IMR-90 (cell line): Measurements from ENCODE around the gene DMAC2.

ENCODE experiments used
- BHLHE40 ChIP-seq: fragments of 150-350 bp; IDR thresholded peaks from 2 replicates; pipeline ENCODE4 v1.6.1; 2016; ENCODE audit warnings: mild to moderate bottlenecking, low read depth, low read length
- CEBPB ChIP-seq: IDR thresholded peaks from 2 replicates; pipeline ENCODE4 v1.6.1; 2012; ENCODE audit warnings: low read depth, low read length, improper control_type of control experiment
- CHD1 ChIP-seq: IDR thresholded peaks from 2 replicates; pipeline ENCODE4 v1.6.1; 2012; ENCODE audit warnings: low read depth, low read length, improper control_type of control experiment
- CTCF ChIP-seq: conservative IDR thresholded peaks from 2 replicates; pipeline ENCODE4 v1.5.1; 2012; ENCODE audit warnings: mild to moderate bottlenecking, low read depth, low read length, improper control_type of control experiment
- ELK1 ChIP-seq: fragments of 150-350 bp; IDR thresholded peaks from 2 replicates; pipeline ENCODE4 v1.6.1; 2016; ENCODE audit warnings: low read depth, mild to moderate bottlenecking, low read length, moderate library complexity, borderline replicate concordance
- FOS ChIP-seq: fragments of 150-350 bp; IDR thresholded peaks from 2 replicates; pipeline ENCODE4 v1.6.1; 2016; ENCODE audit warnings: low read depth, low read length
- MAFK ChIP-seq: IDR thresholded peaks from 2 replicates; pipeline ENCODE4 v1.6.1; 2012; ENCODE audit warnings: low read depth, low read length, improper control_type of control experiment
- MAZ ChIP-seq: IDR thresholded peaks from 2 replicates; pipeline ENCODE4 v1.6.1; 2012; ENCODE audit warnings: low read depth, mild to moderate bottlenecking, low read length, improper control_type of control experiment, moderate library complexity, borderline replicate concordance
- NFE2L2 ChIP-seq: fragments of 150-350 bp; IDR thresholded peaks from 2 replicates; pipeline ENCODE4 v1.6.1; 2016; ENCODE audit warnings: low read depth, mild to moderate bottlenecking, low read length
- POLR2A ChIP-seq: IDR thresholded peaks from 2 replicates; pipeline ENCODE4 v1.6.1; 2012; ENCODE audit warnings: mild to moderate bottlenecking, low read depth, low read length
- RAD21 ChIP-seq: IDR thresholded peaks from 2 replicates; pipeline ENCODE4 v1.6.1; 2012; ENCODE audit warnings: low read length, improper control_type of control experiment
- RCOR1 ChIP-seq: IDR thresholded peaks from 2 replicates; pipeline ENCODE4 v1.6.1; 2012; ENCODE audit warnings: mild to moderate bottlenecking, low read length, improper control_type of control experiment; ENCODE audit not compliant: insufficient replicate concordance
- SMC3 ChIP-seq: fragments of 150-350 bp; IDR thresholded peaks from 2 replicates; pipeline ENCODE4 v1.6.1; 2016; ENCODE audit warnings: low read depth, mild to moderate bottlenecking, antibody characterized with exemption, low read length, moderate library complexity
- USF2 ChIP-seq: fragments of 150-350 bp; IDR thresholded peaks from 2 replicates; pipeline ENCODE4 v1.6.1; 2017; ENCODE audit warnings: mild to moderate bottlenecking, antibody characterized with exemption, low read length, low read depth

- peak; percentile 51 for TF ChIP-seq CTCF
- TF ChIP-seq POLR2A, result peak; percentile 76
- TF ChIP-seq NFE2L2, result no peak
- TF ChIP-seq BHLHE40, result no peak
- peak; percentile 94 for TF ChIP-seq CEBPB
- TF ChIP-seq MAZ, result peak; percentile 50; the same call in 1 of the 2 replicates
- no peak for TF ChIP-seq RCOR1
- no peak for TF ChIP-seq MAFK
- no peak for TF ChIP-seq RAD21
- TF ChIP-seq ELK1, result 0 out of 2 replicates have a peak, but pooled peaks have one; percentile 32
- no peak for TF ChIP-seq CHD1
- no peak for TF ChIP-seq FOS
- TF ChIP-seq USF2, result peak; percentile 4; the same call in 1 of the 2 replicates
- TF ChIP-seq SMC3, result no peak
These were observed at the start of gene DMAC2 for GRCh38 chr19:41439441-41440222.
